ENCODE measurements around the gene KCNIP4. TPM values are rescaled to one million over a fixed set of nuclear protein-coding genes. Genes with fewer than 3 reads are reported as not detected.

Gene KCNIP4
- total and polyA plus RNA-seq, 10 donors: not detected

DNA sequence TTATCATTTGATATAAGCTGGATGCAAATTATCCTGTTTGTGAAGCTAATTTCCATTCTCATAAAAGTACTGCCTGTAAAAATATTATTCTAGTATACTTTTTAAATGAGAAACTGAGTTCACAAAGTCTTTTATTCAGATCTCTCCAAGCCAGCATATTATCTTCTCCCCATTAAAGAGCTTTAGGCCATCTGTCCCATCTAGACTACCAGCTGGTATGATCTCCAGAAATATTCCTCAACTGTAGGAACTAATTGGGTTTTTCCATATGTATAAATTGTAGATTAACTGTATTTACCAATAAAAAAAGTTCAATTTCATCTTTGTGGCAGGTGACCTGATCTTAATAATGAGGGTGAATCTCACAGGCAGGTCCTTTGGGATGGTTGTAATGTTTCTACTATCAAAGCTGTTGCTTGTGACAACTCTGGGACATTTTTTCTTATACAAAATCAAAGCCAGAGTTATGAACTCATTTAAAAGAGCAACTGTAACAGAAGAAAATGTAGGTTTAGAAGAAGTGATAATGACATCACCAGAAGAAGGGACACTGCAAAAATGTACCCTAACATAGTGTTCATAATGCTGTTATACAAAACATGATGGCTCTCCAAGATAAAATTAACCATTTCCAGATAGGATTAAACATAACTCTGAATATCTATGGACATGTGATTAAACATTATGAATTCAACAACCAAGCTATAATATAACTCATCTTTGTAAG is 132.8 kb downstream of the KCNIP4 start:
- DNase-seq: no peak
- Histone ChIP-seq H3K4me1 (no peaks in the 10 kb centered on the region), H3K27ac (no peak overlapping the region), H3K4me3 (no peak overlapping the region), H3K36me3 (no peaks in the 10 kb centered on the region), H3K27me3 (replicated peaks in 1 of 7) (no peaks in the 10 kb centered on the region), H3K9me3 (peaks cover 0 to 32% (median 27%) of the 10 kb centered on the region in 8 donors)
- intact Hi-C loops (cut with DNase I; ENCODE audit: low total_unique reads): no loop called here
- TF ChIP-seq, protein P1, sequence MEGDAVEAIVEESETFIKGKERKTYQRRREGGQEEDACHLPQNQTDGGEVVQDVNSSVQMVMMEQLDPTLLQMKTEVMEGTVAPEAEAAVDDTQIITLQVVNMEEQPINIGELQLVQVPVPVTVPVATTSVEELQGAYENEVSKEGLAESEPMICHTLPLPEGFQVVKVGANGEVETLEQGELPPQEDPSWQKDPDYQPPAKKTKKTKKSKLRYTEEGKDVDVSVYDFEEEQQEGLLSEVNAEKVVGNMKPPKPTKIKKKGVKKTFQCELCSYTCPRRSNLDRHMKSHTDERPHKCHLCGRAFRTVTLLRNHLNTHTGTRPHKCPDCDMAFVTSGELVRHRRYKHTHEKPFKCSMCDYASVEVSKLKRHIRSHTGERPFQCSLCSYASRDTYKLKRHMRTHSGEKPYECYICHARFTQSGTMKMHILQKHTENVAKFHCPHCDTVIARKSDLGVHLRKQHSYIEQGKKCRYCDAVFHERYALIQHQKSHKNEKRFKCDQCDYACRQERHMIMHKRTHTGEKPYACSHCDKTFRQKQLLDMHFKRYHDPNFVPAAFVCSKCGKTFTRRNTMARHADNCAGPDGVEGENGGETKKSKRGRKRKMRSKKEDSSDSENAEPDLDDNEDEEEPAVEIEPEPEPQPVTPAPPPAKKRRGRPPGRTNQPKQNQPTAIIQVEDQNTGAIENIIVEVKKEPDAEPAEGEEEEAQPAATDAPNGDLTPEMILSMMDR (IDR thresholded peaks at IDR 0.05 in 8 of 11, conservative IDR thresholded peaks at IDR 0.05 in 3 of 11): no peak
- TF ChIP-seq POLR2AphosphoS5 (IDR thresholded peaks at IDR 0.05): no peak
- TF ChIP-seq POLR2A (IDR thresholded peaks at IDR 0.05): no peak

DNA sequence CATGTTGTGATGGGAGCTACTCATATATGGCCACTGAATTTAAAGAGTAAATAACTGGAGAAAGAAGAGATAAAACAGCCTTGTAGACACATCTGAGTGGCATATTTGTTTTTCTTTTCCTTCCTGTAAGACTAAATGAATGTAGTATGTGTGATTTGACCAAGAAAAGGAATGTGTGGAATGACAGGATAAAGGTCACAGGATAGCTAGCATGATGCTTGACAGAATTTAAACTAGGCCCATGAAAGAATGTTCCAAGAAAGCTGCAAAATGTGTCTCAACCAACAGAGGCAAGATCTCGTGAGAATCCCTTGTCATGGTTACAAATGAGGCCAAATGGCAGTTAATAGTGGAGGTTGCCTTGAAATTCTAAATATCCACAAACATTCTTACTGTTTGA is 137.0 kb downstream of the KCNIP4 start:
- DNase-seq: no peak
- Histone ChIP-seq H3K4me3 (no peak overlapping the region), H3K27ac (no peak overlapping the region), H3K27me3 (replicated peaks in 1 of 7) (no peaks in the 10 kb centered on the region), H3K36me3 (no peaks in the 10 kb centered on the region), H3K9me3 (peaks cover 0 to 5% (median 2%) of the 10 kb centered on the region in 8 donors), H3K4me1 (no peaks in the 10 kb centered on the region)
- 44 to 70% (median 54%) methylated on average over 1 of the region's 1 CpG for WGBS, 5 donors
- intact Hi-C loops (cut with DNase I; ENCODE audit: low total_unique reads): no loop called here
- TF ChIP-seq, protein P1 (IDR thresholded peaks at IDR 0.05 in 8 of 11, conservative IDR thresholded peaks at IDR 0.05 in 3 of 11): no peak
- TF ChIP-seq POLR2A (IDR thresholded peaks at IDR 0.05) (no peak), POLR2AphosphoS5 (IDR thresholded peaks at IDR 0.05) (no peak)

DNA sequence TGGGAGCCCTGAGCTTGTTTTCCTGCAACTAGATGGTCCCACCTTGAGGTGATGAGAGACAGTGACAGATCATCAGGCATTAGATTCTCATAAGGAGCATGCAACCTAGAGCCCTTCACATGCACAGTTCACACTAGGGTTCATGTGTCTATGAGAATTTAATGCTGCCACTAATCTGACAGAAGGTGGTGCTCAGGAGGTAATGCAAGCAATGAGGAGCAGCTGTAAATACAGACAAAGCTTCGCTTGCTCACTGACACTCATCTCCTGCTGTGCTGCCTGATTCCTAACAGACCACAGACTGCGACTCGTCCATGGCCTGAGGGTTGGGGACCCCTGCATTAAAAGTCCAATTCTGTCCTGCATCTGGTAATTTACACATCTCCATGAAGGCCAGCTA is 141.6 kb downstream of the KCNIP4 start:
- Histone ChIP-seq H3K4me1 (no peaks in the 10 kb centered on the region), H3K27me3 (replicated peaks in 1 of 7) (no peaks in the 10 kb centered on the region), H3K36me3 (no peaks in the 10 kb centered on the region), H3K4me3 (no peak overlapping the region), H3K9me3 (no peaks in the 10 kb centered on the region), H3K27ac (no peak overlapping the region)
- DNase-seq: no peak
- TF ChIP-seq POLR2A (IDR thresholded peaks at IDR 0.05): no peak
- TF ChIP-seq POLR2AphosphoS5 (IDR thresholded peaks at IDR 0.05): no peak
- TF ChIP-seq, protein P1 (IDR thresholded peaks at IDR 0.05 in 8 of 11, conservative IDR thresholded peaks at IDR 0.05 in 3 of 11): no peak
- intact Hi-C loops (cut with DNase I; ENCODE audit: low total_unique reads): no loop called here
- WGBS, 5 donors: 75 to 91% (median 83%) methylated on average over 3 of the region's 3 CpGs

- intact Hi-C loops (cut with DNase I; ENCODE audit: low total_unique reads): no loop called here
- no peaks in the 10 kb centered on the region for H3K27me3 ChIP-seq (replicated peaks in 1 of 7)
- H3K9me3 ChIP-seq: no peaks in the 10 kb centered on the region
- no peak overlapping the region for H3K4me3 ChIP-seq
- 57 to 64% (median 58%) methylated on average over 1 of the region's 1 CpG for WGBS, 5 donors
- no peak for DNase-seq
- H3K4me1 ChIP-seq: no peaks in the 10 kb centered on the region
- TF ChIP-seq POLR2AphosphoS5 (IDR thresholded peaks at IDR 0.05) (no peak), POLR2A (IDR thresholded peaks at IDR 0.05) (no peak)
- TF ChIP-seq, protein P1 (IDR thresholded peaks at IDR 0.05 in 8 of 11, conservative IDR thresholded peaks at IDR 0.05 in 3 of 11): no peak
- H3K27ac ChIP-seq: no peak overlapping the region
- no peaks in the 10 kb centered on the region for H3K36me3 ChIP-seq
Measured at GRCh38 chr4:21802406-21802805, 146.2 kb downstream of the KCNIP4 start.
